Neural cell (in vitro differentiated cells): Measurements from ENCODE around the gene SPATA33. TPM values are rescaled to one million over a fixed set of nuclear protein-coding genes. Genes with fewer than 3 reads are reported as not detected.

Experiments
- H2AFZ ChIP-seq: fragments of 200-600, 300-800 bp; sonication (generic), shearing (Covaris generic); 2 replicates; pipeline ENCODE4 v1.6.0; 2014; ENCODE audit warnings: low read depth, mild to moderate bottlenecking, antibody characterized with exemption, low read length, moderate library complexity
- H3F3A ChIP-seq: fragments of 200-600 bp; shearing (Covaris generic); 2 replicates; pipeline ENCODE4 v1.6.1; 2016; ENCODE audit warnings: mild to moderate bottlenecking, moderate library complexity, mixed read lengths, antibody characterized with exemption, low read length; ENCODE audit not compliant: insufficient read depth, poor library complexity, severe bottlenecking
- H3K27ac ChIP-seq: fragments of 200-600, 300-800 bp; sonication (generic), shearing (Covaris generic); 2 replicates; pipeline ENCODE4 v1.5.1; 2014; ENCODE audit warnings: mild to moderate bottlenecking, low read length, moderate library complexity
- H3K27me3 ChIP-seq: fragments of 300-800, 200-600 bp; sonication (generic), shearing (Covaris generic); 2 replicates; pipeline ENCODE4 v1.6.0; 2014; ENCODE audit warnings: mild to moderate bottlenecking, low read depth, low read length, moderate library complexity; ENCODE audit not compliant: insufficient read depth
- H3K36me3 ChIP-seq: fragments of 300-800, 200-600 bp; sonication (generic), shearing (Covaris generic); 2 replicates; pipeline ENCODE4 v1.5.1; 2014; ENCODE audit warnings: mild to moderate bottlenecking, antibody characterized with exemption, low read length, moderate library complexity; ENCODE audit not compliant: insufficient read depth
- H3K4me2 ChIP-seq: fragments of 300-800, 200-600 bp; sonication (generic), shearing (Covaris generic); 2 replicates; pipeline ENCODE4 v1.6.0; 2014; ENCODE audit warnings: mild to moderate bottlenecking, low read length
- H3K4me3 ChIP-seq: fragments of 300-800, 200-600 bp; sonication (generic), shearing (Covaris generic); 2 replicates; pipeline ENCODE4 v1.5.1; 2014; ENCODE audit warnings: mild to moderate bottlenecking, low read length, moderate library complexity
- H3K79me2 ChIP-seq: fragments of 200-600 bp; shearing (Covaris generic); replicated peaks from 2 replicates; pipeline ENCODE4 v1.6.0; 2014; ENCODE audit warnings: mild to moderate bottlenecking, low read length, moderate library complexity; ENCODE audit not compliant: insufficient read depth
- H3K9ac ChIP-seq: fragments of 300-800, 200-600 bp; sonication (generic), shearing (Covaris generic); 2 replicates; pipeline ENCODE4 v1.6.1; 2016; ENCODE audit warnings: mild to moderate bottlenecking, low read length, mixed read lengths
- H3K9me2 ChIP-seq: fragments of 200-600 bp; shearing (Covaris generic); 2 replicates; pipeline ENCODE4 v1.6.1; 2016; ENCODE audit warnings: mild to moderate bottlenecking, low read length, mixed read lengths; ENCODE audit not compliant: insufficient read depth
- H3K9me3 ChIP-seq: fragments of 200-600, 300-800 bp; sonication (generic), shearing (Covaris generic); 2 replicates; pipeline ENCODE4 v1.6.1; 2016; ENCODE audit warnings: mild to moderate bottlenecking, mixed run types, low read length, moderate library complexity, mixed read lengths
- H4K20me1 ChIP-seq: fragments of 200-600 bp; shearing (Covaris generic); 2 replicates; pipeline ENCODE4 v1.6.1; 2016; ENCODE audit warnings: mild to moderate bottlenecking, mixed run types; ENCODE audit not compliant: insufficient read depth
- EP300 ChIP-seq: fragments of 450-650 bp; conservative IDR thresholded peaks from 2 replicates; pipeline ENCODE4 v1.6.1; 2014; ENCODE audit warnings: antibody characterized with exemption, mild to moderate bottlenecking, moderate library complexity; ENCODE audit not compliant: poor library complexity, severe bottlenecking
- EZH2 ChIP-seq: fragments of 200-600, 300-800 bp; shearing (Covaris generic), sonication (generic); IDR thresholded peaks from 2 replicates; pipeline ENCODE4 v1.6.1; 2014; ENCODE audit warnings: antibody characterized with exemption, low read length, borderline replicate concordance, mild to moderate bottlenecking; ENCODE audit not compliant: insufficient read depth, poor library complexity, severe bottlenecking
- MXI1 ChIP-seq: fragments of 450-650 bp; conservative IDR thresholded peaks from 2 replicates; pipeline ENCODE4 v1.6.1; 2014; ENCODE audit warnings: antibody characterized with exemption, mild to moderate bottlenecking; ENCODE audit not compliant: poor library complexity, severe bottlenecking
- POLR2AphosphoS5 ChIP-seq: IDR thresholded peaks from 2 replicates; pipeline ENCODE4 v1.6.1; 2012
- RAD21 ChIP-seq: fragments of 450-650 bp; conservative IDR thresholded peaks from 2 replicates; pipeline ENCODE4 v1.6.1; 2014; ENCODE audit warnings: antibody characterized with exemption, mild to moderate bottlenecking, moderate library complexity
- SMC3 ChIP-seq: fragments of 450-650 bp; conservative IDR thresholded peaks from 2 replicates; pipeline ENCODE4 v1.6.1; 2014; ENCODE audit warnings: antibody characterized with exemption, mild to moderate bottlenecking, moderate library complexity; ENCODE audit not compliant: poor library complexity
- TAF1 ChIP-seq: IDR thresholded peaks from 2 replicates; pipeline ENCODE4 v1.6.1; 2012; ENCODE audit warnings: low read depth
- polyA plus RNA-seq: library from polyadenylated mRNA; depleted of rRNA; stranded (reverse); fragments of >200 nt; gene quantifications from 2 replicates; pipeline ENCODE4 v1.2.3, GENCODE V29; 2014
- TF ChIP-seq, protein P1 (sequence below): IDR thresholded peaks from 2 replicates; pipeline ENCODE4 v1.6.1; 2012; ENCODE audit warnings: borderline replicate concordance
- TF ChIP-seq, protein P2 (sequence below): fragments of 450-650 bp; IDR thresholded peaks from 2 replicates; pipeline ENCODE4 v1.5.1; 2014; ENCODE audit warnings: antibody characterized with exemption, mild to moderate bottlenecking, moderate library complexity; ENCODE audit not compliant: poor library complexity, severe bottlenecking

SPATA33 gene
- polyA plus RNA-seq, 1 donor from 2014 or later, result 16.0 TPM

DNA sequence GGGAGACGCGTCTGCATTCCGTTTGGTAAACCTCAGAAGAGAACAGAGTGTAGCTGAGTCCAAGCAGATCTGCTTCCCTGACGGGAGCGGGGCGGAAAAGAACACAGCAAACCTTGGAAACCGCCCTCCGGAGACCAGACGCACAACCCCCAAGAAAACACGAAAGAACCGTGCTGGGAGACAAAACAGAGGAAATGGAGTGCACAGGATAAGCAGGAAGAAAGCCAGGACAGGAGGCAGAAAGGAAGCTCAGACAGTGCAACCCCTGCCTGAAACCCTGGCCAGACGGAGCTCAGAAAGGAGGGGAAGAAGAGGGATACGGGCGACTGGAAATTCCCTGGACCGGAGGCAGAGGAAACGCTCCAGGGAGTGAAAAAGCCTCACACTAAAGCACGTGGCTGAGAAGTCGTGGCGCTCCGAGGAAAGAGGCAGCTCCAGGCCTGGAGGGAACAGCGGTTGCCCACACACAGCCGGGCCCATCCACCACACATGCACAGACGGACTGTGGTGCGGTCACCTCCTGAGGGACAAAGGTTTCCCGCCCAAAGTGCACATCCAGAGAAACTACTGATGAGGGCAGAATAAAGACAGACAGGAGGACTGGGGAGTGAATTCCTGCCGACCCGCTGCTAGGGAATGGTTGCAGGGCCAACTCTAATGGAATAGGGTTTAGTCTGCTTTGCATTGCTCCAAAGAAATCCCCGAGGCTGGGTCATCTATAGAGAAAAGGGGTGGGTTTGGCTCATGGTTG lies 34.0 kb upstream of the SPATA33 start:
- no peaks in the 10 kb centered on the region for H3K36me3 ChIP-seq
- H3K4me3 ChIP-seq, result no peak overlapping the region
- no peaks in the 10 kb centered on the region for H3K79me2 ChIP-seq
- H4K20me1 ChIP-seq, result no peaks in the 10 kb centered on the region
- H3K9me3 ChIP-seq, result no peaks in the 10 kb centered on the region
- H3K27ac ChIP-seq, result no peak overlapping the region
- H3K9ac ChIP-seq, result no peak overlapping the region
- TF ChIP-seq EZH2 (no peak), MXI1 (no peak)
- H2AFZ ChIP-seq, result no peak overlapping the region
- no peak overlapping the region for H3K4me2 ChIP-seq
- H3K9me2 ChIP-seq, result no peaks in the 10 kb centered on the region
- no peaks in the 10 kb centered on the region for H3K27me3 ChIP-seq
- H3F3A ChIP-seq, result no peaks in the 10 kb centered on the region

DNA sequence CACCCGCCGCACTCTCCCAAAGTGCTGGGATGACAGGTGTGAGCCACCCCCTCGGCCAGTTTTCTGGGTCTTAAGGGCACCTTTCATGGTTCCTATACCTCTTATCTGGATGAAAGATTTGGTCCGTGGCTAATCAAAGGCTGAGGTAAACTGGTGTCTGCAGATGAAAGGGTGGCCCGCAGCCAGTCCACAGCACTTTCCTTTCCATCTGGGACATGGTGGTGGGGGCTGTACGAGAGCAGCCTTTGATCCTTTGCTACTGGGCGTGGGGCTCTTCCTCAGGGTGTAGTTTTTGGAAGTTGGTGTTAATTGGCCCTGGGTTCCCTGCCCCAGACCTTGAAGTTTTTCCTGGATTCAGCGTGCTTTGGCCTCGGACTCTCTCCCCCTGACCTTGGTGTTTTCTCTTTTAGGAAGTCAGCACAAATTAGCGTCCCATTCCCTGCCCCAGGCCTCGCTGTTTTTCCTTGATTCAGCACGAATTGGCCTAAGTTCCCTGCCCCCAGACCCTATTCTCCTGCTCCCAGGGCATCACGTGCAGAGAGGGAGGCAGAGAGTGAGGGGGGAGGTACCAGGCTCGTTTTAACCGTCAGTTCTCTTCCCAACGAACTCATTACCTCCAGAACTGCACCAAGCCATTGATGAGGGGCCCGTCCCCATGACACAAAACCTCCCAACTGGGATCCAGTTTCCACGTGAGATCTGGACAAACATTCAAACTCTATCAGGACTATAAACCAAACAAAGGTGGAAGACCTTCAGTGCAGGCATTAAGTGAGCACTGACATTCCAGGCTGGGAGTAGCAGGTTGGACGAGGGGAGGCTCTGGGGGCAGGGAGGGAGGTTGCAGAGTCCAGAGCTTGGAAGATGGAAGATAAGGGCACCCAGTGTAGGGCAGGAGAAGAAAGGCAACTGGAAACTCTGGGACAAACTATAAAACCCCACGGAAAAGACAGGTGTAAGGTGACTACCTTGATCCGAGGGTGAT lies 32.6 kb upstream of the SPATA33 start:
- Histone ChIP-seq H3K79me2 (no peaks in the 10 kb centered on the region), H3K4me3 (no peak overlapping the region), H3F3A (no peaks in the 10 kb centered on the region), H3K9me3 (no peaks in the 10 kb centered on the region), H3K36me3 (no peaks in the 10 kb centered on the region), H4K20me1 (no peaks in the 10 kb centered on the region), H3K27ac (no peak overlapping the region), H3K4me2 (no peak overlapping the region), H3K9me2 (no peaks in the 10 kb centered on the region), H2AFZ (no peak overlapping the region), H3K9ac (no peak overlapping the region), H3K27me3 (no peaks in the 10 kb centered on the region)
- no peak for TF ChIP-seq EP300
- TF ChIP-seq EZH2, result no peak
- TF ChIP-seq POLR2AphosphoS5, result no peak
- TF ChIP-seq, protein P1, sequence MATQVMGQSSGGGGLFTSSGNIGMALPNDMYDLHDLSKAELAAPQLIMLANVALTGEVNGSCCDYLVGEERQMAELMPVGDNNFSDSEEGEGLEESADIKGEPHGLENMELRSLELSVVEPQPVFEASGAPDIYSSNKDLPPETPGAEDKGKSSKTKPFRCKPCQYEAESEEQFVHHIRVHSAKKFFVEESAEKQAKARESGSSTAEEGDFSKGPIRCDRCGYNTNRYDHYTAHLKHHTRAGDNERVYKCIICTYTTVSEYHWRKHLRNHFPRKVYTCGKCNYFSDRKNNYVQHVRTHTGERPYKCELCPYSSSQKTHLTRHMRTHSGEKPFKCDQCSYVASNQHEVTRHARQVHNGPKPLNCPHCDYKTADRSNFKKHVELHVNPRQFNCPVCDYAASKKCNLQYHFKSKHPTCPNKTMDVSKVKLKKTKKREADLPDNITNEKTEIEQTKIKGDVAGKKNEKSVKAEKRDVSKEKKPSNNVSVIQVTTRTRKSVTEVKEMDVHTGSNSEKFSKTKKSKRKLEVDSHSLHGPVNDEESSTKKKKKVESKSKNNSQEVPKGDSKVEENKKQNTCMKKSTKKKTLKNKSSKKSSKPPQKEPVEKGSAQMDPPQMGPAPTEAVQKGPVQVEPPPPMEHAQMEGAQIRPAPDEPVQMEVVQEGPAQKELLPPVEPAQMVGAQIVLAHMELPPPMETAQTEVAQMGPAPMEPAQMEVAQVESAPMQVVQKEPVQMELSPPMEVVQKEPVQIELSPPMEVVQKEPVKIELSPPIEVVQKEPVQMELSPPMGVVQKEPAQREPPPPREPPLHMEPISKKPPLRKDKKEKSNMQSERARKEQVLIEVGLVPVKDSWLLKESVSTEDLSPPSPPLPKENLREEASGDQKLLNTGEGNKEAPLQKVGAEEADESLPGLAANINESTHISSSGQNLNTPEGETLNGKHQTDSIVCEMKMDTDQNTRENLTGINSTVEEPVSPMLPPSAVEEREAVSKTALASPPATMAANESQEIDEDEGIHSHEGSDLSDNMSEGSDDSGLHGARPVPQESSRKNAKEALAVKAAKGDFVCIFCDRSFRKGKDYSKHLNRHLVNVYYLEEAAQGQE, result no peak
- TF ChIP-seq SMC3, result no peak
- TF ChIP-seq, protein P2, sequence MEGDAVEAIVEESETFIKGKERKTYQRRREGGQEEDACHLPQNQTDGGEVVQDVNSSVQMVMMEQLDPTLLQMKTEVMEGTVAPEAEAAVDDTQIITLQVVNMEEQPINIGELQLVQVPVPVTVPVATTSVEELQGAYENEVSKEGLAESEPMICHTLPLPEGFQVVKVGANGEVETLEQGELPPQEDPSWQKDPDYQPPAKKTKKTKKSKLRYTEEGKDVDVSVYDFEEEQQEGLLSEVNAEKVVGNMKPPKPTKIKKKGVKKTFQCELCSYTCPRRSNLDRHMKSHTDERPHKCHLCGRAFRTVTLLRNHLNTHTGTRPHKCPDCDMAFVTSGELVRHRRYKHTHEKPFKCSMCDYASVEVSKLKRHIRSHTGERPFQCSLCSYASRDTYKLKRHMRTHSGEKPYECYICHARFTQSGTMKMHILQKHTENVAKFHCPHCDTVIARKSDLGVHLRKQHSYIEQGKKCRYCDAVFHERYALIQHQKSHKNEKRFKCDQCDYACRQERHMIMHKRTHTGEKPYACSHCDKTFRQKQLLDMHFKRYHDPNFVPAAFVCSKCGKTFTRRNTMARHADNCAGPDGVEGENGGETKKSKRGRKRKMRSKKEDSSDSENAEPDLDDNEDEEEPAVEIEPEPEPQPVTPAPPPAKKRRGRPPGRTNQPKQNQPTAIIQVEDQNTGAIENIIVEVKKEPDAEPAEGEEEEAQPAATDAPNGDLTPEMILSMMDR, result no peak
- no peak for TF ChIP-seq TAF1
- TF ChIP-seq MXI1, result no peak
- TF ChIP-seq RAD21, result no peak
